Right lobe of liver (tissue), 4 donors: ENCODE results near the gene PLA2G2D.

Experiments
- CTCF ChIP-seq, 4 donors: fragments of 200-600 bp in 3 of 4; fragments of 450-650 bp in 1 of 4; IDR thresholded peaks; one replicate each; pipeline versions ENCODE4 v1.5.1 to v1.8.0; 2016 to 2022; ENCODE audit warnings: antibody characterized with exemption in 4 of 4, mild to moderate bottlenecking in 2 of 4
- POLR2A ChIP-seq: fragments of 450-650 bp; IDR thresholded peaks from one replicate; pipeline ENCODE4 v1.6.1; 2017; ENCODE audit warnings: antibody characterized with exemption, mild to moderate bottlenecking
- donor health status: DM: no; HTN: no; CAD: no.
- donor health status: DM: no; HTN: no; CAD: no.
- donor health status: DM: no; HTN: yes; CAD: no.

DNA sequence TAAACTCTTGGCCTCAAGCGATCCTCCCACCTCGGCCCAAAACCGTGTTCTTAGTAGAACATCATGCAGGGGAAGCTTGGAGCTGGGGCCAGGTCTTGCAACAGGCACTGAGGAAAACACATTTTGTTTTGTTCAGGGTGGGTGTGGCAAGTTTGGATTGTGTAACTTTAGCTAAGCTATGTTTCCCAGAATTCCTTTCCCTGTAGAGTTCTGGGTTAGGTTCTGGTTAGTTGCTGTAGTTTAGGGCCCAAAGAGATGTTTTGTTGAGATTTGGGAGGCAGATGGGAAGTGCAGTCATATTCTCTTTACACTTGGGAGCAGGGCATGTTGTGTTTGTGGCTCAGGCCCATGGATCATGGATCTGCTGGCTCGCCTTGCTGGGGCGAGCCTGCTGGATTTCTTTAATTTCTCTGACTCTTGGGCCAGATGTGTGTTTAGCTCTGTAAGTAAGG lies 25.4 kb downstream of the PLA2G2D start:
- no peak for TF ChIP-seq CTCF (IDR thresholded peaks at IDR 0.05)
- TF ChIP-seq POLR2A = no peak
